Measurements from ENCODE around the gene CALCB. TPM values are rescaled to one million over a fixed set of nuclear protein-coding genes. Genes with fewer than 3 reads are reported as not detected.
A peak's percentile ranks its signal among the peaks of the same experiment; 100 is the strongest.
"Not testable (repeated sequence)": the region's sequence is repeated elsewhere in the genome, so short reads cannot be mapped to it uniquely, and the experiment has no call there.

Gene CALCB
- total RNA-seq, 1 donor from 2014 or later, result 2.4 TPM

DNA sequence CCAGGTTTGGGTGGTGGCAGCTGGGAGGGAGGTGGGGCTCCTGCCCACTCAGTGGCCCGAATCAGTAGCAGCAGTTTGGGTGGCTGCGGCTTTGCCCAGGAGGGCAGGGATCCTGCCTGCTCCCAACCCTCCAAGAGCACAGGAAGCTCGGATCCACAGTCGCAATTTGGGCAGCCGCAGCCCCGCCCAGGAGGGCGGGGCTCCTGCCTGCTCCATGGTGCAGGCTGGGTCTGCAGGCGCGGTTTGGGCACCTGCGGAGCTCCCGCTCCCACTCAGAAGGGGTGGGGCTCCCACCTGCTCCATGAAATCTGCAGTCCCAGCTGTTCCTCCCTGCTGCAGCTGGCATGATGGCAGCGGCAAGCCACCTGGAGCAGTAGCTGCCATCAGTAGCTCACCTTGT, 38.1 kb upstream of the CALCB start:
- no peak for DNase-seq (ENCODE audit: low read depth)
- TF ChIP-seq, protein P1, sequence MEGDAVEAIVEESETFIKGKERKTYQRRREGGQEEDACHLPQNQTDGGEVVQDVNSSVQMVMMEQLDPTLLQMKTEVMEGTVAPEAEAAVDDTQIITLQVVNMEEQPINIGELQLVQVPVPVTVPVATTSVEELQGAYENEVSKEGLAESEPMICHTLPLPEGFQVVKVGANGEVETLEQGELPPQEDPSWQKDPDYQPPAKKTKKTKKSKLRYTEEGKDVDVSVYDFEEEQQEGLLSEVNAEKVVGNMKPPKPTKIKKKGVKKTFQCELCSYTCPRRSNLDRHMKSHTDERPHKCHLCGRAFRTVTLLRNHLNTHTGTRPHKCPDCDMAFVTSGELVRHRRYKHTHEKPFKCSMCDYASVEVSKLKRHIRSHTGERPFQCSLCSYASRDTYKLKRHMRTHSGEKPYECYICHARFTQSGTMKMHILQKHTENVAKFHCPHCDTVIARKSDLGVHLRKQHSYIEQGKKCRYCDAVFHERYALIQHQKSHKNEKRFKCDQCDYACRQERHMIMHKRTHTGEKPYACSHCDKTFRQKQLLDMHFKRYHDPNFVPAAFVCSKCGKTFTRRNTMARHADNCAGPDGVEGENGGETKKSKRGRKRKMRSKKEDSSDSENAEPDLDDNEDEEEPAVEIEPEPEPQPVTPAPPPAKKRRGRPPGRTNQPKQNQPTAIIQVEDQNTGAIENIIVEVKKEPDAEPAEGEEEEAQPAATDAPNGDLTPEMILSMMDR (IDR thresholded peaks at IDR 0.05; ENCODE audit: insufficient read depth, low read length, poor library complexity, severe bottlenecking), result no peak
- no peak overlapping the region for H3K4me3 ChIP-seq (ENCODE audit: low read depth, low read length)
- H3K27me3 ChIP-seq (ENCODE audit: control insufficient read depth, insufficient read depth, low read length), result no peaks in the 10 kb centered on the region
- H3K36me3 ChIP-seq (ENCODE audit: control insufficient read depth, insufficient read depth, low read length), result no peaks in the 10 kb centered on the region

DNA sequence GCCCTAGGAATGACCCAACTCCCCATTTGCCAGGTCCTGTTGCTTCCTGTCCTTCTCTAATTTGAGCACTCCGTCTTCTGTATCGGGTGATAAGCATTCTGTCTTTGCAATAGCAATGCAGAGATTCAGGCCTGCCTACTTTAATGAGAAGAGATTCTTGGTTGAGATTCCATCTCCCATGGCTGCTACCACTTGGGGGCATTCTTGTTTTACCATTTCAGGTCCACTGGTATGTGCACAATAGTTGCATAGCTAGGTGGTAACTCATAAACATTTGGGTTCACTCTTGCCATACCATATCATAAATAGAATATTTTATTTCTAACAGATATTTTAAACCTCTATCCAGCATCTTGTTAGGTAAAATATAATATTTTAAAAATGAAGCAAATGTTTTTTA, 34.4 kb upstream of the CALCB start:
- DNase-seq (ENCODE audit: low read depth), result no peak
- TF ChIP-seq, protein P1 (IDR thresholded peaks at IDR 0.05; ENCODE audit: insufficient read depth, low read length, poor library complexity, severe bottlenecking), result peak; percentile 23
- H3K27me3 ChIP-seq (ENCODE audit: control insufficient read depth, insufficient read depth, low read length), result no peaks in the 10 kb centered on the region
- no peak overlapping the region for H3K4me3 ChIP-seq (ENCODE audit: low read depth, low read length)
- H3K36me3 ChIP-seq (ENCODE audit: control insufficient read depth, insufficient read depth, low read length), result no peaks in the 10 kb centered on the region

DNA sequence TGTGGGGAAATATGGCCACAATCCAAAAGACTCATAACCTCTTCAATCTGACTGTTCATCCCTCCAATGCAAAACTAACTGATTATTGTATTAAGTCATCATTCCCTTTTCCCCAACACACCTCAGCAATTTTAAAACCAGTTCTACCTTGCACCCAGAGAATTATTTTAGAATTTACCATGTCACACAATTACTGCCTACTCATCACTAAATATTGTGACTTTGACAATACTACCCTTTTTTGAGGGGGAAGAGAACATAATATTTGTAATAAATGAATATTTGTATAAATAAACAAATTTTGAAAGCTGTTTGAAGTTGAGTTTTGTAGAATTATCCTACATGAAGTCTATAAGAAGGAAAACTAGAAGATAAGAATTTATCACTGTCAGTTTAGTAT, 28.2 kb upstream of the CALCB start:
- Histone ChIP-seq H3K27me3 (ENCODE audit: control insufficient read depth, insufficient read depth, low read length) (no peaks in the 10 kb centered on the region), H3K4me3 (ENCODE audit: low read depth, low read length) (no peak overlapping the region), H3K36me3 (ENCODE audit: control insufficient read depth, insufficient read depth, low read length) (no peaks in the 10 kb centered on the region)
- no peak for DNase-seq (ENCODE audit: low read depth)
- TF ChIP-seq, protein P1 (IDR thresholded peaks at IDR 0.05; ENCODE audit: insufficient read depth, low read length, poor library complexity, severe bottlenecking), result no peak

DNA sequence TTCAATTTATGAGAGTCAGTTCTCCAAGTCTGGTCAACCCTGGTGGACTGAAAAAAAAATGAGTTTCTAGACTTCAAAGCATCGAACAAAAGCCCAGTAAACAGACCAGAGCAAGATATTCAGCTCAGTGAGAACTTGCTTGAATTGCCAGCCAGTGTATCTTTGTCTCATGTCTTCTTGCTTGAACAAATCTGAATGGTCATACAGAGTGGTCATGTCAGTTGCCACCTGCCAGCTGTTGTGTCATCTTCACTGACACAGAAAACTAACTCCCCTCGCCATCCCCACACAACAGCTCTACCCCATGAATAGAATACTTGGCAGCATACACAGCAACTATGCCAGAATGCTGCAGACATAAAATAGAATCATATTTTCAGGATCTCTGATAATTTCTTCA, 27.5 kb upstream of the CALCB start:
- no peak overlapping the region for H3K4me3 ChIP-seq (ENCODE audit: low read depth, low read length)
- H3K36me3 ChIP-seq (ENCODE audit: control insufficient read depth, insufficient read depth, low read length), result no peaks in the 10 kb centered on the region
- no peaks in the 10 kb centered on the region for H3K27me3 ChIP-seq (ENCODE audit: control insufficient read depth, insufficient read depth, low read length)
- TF ChIP-seq, protein P1 (IDR thresholded peaks at IDR 0.05; ENCODE audit: insufficient read depth, low read length, poor library complexity, severe bottlenecking), result no peak
- DNase-seq (ENCODE audit: low read depth), result no peak

DNA sequence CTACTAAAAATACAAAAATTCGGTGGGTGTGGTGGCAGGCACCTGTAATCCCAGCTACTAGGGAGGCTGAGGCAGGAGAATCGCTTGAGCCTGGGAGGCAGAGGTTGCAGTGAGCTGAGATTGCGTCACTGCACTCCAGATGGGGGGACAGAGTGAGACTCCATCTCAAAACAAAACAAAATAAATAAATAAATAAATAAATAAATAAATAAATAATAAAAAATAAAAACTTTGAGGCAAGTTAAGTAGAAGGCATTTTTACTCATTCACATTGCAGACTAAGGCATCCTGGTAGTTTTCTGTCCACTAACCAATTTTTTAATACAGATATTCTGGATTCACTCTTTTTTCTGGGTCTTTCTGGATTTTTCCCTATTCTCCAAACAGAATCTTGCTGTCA, 26.7 kb upstream of the CALCB start:
- not testable (repeated sequence) for H3K27me3 ChIP-seq (ENCODE audit: control insufficient read depth, insufficient read depth, low read length); H3K4me3 ChIP-seq (ENCODE audit: low read depth, low read length); DNase-seq (ENCODE audit: low read depth); H3K36me3 ChIP-seq (ENCODE audit: control insufficient read depth, insufficient read depth, low read length)

DNA sequence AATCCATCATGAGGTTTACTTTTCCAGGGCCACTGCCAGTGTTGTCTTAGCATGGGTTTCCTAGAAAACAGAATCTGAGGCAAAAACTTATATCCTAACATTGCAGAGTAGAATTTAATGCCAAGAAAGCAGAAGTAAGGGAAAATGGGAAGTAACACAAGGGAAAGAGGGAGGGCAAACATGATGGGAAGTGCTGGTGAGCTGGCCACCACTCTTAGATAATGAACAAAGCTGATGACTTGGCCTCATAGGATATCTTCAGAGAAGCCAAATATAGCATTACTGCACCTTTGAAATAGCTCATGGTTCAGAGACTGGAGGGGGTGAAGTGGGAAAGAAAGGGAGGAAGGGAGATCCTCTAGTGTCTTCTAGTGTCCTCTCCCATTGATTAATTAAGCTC, 24.8 kb upstream of the CALCB start:
- no peaks in the 10 kb centered on the region for H3K27me3 ChIP-seq (ENCODE audit: control insufficient read depth, insufficient read depth, low read length)
- DNase-seq (ENCODE audit: low read depth), result no peak

More for the DNA sequence above, 24.8 kb upstream of the CALCB start:
- H3K4me3 ChIP-seq (ENCODE audit: low read depth, low read length), result no peak overlapping the region
- no peaks in the 10 kb centered on the region for H3K36me3 ChIP-seq (ENCODE audit: control insufficient read depth, insufficient read depth, low read length)
- TF ChIP-seq, protein P1 (IDR thresholded peaks at IDR 0.05; ENCODE audit: insufficient read depth, low read length, poor library complexity, severe bottlenecking), result no peak
